GM19463 (cell line): ENCODE data around the gene RNF144B.
A peak's percentile ranks its signal among the peaks of the same experiment; 100 is the strongest.
"Not testable (repeated sequence)": the region's sequence is repeated elsewhere in the genome, so short reads cannot be mapped to it uniquely, and the experiment has no call there.

ENCODE experiments used
- ATAC-seq: cut with Tn5 transposase; IDR thresholded peaks from one replicate; pipeline ENCODE4 v1.9.1; 2021; ENCODE audit warnings: mild to moderate bottlenecking, moderate library complexity; ENCODE audit not compliant: unreplicated experiment

Gene RNF144B

DNA sequence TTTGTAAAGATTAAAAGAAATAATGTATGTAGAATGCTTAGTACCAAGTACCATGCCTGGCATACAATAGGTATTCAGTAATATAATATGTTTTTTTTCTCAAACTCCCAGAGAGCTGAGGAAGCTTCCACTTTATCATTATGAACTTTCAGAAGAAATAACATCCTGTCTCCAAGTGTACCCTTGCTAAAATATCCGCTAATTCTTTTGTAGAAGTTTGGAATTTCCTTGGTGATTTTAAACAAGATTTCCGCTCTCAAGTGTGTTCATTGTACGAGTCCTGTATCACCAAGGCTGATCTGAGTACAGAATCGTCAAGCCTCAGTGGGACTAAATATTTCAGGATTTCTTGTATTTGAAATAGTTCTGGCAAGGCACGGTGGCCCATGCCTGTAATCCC, 16.1 kb upstream of the RNF144B start:
- no peak for ATAC-seq

DNA sequence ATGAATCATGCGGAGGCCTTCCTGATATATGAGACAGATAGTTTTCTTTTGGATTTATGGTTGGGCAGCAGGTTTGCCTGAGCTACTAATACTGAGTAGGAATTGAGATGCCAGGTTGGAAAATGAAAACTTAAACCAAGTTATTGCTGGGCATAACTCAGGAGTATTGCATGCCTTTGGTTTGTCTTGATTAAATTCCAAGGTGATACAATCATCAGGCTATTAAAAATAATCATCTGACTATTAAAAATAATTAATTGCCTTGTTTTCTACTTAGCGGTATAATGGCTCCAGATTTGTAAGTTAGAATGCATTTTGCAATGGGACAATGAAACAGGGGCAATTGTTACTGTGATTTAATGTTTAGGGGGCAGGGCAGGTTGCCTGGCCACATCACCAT, 15.5 kb upstream of the RNF144B start:
- ATAC-seq: no peak

DNA sequence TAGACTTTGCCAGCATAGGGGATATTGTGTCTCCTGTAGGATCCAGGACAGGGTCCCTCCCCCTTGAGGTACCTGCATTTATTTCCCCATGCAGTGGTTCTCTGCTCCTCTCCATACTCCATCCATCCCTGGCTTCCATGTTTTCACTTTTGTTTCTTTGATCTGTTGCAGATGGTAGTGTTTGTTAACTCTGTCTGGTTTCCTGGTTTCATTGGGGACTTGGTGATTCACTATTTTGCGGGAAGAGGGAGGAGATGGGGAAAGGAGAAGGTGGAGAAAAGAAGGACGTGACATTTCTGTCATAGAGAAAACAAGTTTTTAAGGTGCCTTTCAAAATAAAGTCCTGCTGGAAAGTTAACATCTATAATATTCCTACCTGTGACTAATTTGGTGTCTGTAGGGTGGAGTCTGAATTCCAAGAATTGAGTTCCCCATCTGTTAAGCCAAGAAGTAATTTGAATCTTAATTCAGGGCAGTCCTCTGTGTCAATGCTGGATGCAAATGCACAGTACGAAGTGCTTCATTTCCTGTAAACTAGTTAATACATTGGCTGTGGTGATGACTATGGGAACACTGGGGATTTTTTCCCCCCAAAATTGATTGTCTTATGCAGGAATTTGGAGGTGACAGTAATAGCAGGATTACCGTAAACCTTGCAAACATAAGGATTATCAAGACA, 6.9 kb upstream of the RNF144B start:
- no peak for ATAC-seq

DNA sequence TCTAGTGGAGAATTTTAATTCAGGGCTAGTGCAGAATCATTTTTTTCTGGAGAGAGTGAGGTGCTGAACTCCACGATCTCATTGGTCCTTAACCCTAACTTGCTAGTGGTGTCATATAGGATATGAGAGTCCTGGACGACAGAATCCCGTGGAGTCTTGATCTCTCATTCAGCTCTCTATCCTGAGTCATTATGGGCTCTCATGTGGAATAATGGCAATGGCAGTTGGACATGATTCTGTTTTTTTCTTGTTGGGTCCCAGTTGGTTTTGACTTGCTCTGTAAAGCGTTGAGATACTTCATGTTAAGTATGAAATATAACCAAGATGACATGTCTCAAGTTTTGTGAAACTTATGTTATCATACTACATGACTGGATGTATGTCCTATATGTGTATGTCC, 6.3 kb upstream of the RNF144B start:
- no peak for ATAC-seq

DNA sequence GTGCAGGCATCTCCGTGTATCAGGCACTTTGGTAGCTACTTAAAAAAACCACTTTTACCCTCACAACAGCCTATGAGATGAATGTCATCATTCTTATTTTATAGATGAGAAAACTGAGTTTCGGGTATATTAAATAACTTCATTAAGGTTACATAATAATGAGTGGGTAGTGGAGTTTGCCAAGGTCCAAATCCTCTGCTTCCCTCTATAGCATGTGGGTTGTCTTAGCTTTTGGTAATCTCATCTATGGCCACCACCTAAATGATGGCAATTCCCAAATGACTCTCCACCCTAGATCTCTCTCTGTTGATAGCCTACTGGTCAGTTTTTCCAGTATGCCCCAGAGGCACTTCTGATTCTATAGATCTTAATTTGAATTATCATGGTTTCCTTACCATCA, 3.7 kb upstream of the RNF144B start:
- ATAC-seq: no peak

DNA sequence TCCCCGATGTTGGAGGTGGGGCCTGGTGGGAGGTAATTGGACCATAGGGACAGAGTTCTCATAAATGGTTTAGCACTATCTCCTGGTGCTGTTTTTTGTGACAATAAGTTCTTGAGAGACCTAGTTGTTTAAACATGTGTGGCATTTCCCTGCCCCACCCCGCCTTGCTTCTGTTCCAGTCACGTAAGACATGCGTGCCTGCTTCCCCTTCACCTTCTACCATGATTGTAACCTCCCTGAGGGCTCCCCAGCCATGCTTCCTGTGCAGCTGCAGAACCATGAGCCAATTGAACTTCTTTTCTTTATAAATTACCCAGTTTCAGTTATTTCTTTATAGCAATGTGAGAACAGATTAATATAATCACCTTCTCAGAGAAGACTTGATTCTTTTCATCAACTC, 2.5 kb upstream of the RNF144B start:
- ATAC-seq: no peak

DNA sequence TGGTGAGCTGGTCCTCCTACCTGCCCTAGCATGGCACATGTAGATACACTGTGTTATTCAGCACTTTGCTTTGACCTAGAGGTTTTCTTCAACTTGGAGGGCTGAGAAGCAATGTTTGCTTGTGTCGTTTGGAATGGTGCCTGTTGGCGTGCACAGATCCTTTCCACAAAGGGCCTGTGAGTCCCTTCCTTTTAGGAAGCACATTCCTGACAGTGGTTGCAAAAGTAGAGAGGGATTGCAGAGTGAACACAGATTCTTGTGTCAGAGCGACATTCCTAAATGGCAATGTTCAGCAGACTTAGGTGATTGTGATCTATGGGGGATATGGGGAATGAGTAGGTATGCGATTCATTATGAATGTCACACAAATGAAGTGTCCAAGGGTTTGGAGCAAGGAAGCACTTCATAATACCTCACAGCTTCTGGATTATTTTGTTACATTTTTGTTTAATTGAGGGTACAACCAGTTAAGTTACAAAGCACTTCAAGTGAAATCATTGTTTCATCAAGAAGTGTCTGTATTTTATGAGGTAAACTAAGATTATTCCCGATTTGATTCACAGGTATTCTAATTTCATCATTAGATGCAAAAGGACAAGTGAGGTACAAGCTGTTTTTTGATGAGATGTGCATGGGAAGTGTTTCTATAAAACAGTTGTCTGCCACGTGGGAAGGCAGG, 713 bp upstream of the RNF144B start:
- no peak for ATAC-seq

DNA sequence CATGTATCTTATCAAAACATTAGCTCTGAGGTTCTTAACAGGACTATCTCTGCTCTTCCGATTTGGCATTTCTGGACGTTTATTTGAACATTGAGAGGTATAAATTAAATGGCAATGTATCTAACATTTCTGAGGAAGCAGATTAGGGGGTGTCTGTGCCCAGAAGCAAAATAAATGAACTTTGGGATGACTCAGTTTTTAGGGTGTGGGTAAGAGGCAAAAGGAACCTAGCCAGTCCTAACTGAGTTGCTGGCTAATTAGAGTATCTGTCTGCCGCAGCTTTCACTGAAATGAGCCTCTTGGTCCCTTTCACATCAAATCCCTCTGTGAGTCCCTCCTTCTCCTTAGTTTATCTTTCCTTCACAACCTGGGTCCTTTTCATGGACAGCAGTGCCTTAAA, 1.1 kb downstream of the RNF144B start:
- ATAC-seq: no peak

DNA sequence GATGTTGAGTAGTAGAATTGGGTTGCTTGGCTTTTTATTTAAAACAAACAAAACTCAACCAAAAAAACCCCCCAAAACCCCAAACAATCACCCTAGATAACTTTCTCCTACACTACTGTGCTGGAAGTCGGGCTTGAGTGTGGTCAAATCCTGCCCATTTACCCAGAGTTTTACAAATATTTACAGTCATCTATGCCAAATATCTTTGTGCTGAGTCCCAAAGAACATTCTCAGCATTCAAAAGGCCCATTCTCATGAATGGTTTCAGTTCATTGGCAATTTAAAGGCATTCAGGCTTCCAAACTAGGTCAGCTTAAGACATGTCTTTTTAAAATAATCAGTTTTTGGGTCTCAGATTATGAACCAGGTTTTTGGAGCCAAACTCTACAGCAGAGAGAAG, 1.8 kb downstream of the RNF144B start:
- ATAC-seq: no peak

DNA sequence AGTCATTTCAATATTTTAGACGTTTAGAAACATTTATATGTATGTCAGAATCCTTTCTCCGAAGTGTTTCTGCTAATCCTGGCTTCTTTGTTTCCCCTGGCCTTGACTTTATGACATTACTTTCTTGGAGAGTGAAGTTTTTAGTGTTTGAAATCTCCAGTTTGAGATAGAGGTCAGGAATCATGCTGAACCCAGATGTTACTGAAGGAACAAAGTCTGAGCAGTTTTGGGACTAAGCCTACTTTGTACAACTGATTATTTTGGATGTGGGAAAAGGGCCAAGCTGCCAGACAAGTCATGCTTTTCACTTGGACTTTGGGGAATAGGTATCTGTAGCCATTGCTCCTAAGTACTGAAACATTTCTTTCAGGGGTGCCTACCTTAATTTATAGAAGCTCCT, 2.3 kb downstream of the RNF144B start:
- no peak for ATAC-seq

DNA sequence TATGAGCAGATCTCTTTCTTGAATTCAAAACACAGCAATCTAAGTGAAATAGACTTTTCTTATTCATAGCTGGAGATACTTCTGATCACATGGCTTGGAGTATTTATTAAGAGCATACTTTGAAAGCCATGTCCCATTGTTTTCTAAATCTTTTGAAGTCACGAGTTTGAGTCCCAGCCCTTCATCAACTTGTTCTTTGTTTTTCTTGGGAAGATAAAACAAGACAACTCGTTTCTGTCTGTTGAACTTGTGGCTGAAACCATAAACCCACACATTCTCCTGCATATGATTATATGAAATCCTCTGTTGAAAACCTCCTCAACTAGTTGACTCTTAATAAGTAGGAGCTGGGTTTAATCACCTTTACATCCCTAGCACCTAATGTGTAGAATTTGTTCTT, 3.3 kb downstream of the RNF144B start:
- no peak for ATAC-seq

DNA sequence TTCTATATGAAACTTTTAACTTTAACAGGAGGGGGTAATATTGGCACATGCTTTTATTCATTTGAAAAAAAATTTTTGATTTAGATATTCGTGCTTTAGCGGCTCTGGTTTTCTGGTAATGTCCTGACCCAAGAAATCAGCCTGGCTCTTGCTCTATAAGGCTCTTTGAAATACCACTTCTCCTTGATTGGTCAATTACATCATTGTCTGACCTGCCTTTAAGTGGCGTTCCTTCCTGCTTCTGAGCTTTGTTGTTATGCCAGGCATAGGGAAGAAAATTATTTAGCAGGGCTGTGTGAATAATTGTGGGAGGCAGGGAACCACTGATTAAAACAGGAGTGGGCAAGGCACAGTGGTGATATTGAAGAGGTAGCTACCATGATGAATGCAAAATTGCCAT, 3.9 kb downstream of the RNF144B start:
- no peak for ATAC-seq

DNA sequence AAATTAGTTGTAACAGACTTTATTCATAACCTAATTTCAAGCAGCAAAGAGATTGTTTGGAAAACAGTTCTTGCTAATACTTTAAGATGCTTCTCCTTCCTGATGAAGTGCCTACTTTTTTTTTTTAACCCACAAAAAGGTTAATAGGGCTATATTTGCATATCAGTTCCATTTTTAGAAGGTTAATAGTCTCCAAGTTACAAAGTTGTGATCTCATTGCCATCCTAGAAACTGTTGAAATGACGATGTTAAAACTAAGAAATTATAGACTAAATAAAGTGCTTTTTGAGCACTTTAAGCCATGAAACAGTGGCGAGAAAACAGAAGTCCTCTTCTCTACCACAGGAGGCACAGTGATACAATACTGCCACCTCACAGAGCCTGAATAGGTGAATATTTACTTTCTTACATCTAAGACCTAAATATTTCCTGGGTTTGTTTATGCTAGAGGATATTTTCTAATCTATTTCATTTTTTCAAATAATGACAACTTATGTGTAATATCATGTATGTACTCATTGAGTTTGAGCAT, 5.3 kb downstream of the RNF144B start:
- ATAC-seq: no peak

DNA sequence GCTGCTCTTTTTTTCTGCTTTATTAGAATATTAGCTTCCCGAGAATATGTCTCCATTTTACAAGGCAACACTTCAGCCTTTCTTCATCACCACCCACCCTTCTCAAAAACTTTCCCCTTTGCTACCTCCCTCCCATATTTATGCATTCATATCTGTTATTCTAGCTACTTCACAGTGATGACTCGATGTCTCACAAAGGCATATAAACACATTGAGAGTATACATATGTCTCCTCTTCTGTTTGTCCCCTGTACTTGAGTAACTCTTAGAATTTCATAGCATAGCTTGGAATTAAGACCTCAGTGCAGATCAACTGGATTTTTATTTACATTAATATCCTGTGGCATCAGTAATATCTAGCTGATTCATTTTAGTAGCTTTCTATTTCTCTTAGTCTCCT, 6.5 kb downstream of the RNF144B start:
- ATAC-seq: no peak

DNA sequence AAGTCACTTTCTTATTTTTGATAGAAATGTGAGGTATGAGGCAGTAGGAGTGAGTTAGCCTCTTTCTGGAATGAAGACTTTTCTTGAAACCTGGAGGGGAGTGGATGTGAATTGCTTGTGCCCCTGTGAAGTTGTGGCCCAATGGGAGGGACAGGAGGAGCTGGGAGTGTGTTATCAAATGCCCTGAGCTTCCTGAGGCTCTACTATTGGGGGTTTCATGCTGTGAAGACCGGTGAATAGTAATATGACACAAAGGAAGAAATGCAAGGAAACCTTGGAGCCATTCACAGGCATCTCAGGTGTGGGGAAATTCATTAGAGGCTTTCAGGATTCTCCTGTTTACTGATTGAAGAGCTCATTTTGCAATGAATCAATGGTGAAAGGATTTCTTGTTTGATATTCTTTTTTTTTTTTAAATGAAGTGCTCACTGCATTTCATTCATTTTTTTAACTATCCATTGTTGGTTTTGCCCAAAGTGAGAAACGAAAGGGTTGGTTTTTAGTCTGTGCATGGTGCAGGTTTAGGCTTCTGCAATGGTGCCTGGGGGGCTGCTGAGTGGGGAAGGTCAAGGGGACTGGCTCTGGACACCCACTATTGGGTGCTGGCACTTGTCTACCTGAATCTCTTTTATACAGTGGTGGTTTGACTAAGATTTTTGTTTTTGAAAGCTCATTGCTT, 8.2 kb downstream of the RNF144B start:
- ATAC-seq: no peak

DNA sequence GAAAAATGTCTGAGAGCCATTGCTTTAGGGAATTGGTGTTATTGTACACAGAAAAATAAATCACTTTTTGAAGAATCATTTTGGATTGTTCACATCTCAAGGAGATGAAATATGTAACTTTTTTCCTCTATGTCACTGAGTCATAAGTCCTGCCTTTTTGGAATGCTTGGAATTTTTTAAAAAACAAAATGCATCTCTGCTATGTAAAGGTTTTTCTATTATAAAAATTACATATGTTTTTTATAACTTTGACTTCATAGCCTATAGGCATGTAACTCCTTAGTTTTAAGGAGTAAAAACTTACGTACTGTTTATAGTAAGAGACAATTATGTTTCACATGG, 8.7 kb downstream of the RNF144B start:
- no peak for ATAC-seq

DNA sequence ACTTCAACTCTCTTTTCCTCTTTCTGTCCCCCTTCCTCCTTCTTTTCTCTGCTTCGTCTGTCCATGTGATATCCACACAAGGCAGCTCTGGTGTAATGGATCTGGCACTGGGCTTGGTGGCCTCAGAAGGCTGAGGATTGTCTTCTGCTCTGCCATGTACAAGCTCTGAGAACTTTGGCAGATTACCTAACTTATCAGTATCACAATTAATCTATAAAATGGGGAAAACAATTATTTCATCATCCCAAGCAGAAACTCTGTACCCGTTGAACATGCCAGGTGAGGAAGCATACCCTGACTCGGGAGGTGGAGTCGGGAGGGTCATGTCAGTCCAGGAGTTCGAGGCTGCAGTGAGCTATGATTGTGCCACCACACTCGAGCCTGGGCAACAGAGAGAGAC, 10.6 kb downstream of the RNF144B start:
- no peak for ATAC-seq

DNA sequence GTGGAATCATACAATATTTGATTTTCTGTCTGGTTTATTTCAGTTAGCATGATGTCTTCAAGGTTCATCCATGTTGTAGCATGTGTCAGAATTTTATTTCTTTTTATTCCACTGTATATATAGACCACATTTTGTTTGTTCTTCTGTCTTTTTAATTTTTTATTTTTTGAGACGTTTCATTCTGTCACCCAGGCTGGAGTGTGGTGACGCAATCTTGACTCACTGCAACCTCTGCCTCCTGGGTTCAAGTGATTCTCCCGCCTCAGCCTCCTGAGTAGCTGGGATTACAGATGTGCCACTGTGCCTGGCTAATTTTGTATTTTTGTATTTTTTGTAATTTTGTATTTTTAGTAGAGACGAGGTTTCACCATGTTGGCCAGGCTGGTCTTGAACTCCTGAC, 11.1 kb downstream of the RNF144B start:
- ATAC-seq: not testable (repeated sequence)

DNA sequence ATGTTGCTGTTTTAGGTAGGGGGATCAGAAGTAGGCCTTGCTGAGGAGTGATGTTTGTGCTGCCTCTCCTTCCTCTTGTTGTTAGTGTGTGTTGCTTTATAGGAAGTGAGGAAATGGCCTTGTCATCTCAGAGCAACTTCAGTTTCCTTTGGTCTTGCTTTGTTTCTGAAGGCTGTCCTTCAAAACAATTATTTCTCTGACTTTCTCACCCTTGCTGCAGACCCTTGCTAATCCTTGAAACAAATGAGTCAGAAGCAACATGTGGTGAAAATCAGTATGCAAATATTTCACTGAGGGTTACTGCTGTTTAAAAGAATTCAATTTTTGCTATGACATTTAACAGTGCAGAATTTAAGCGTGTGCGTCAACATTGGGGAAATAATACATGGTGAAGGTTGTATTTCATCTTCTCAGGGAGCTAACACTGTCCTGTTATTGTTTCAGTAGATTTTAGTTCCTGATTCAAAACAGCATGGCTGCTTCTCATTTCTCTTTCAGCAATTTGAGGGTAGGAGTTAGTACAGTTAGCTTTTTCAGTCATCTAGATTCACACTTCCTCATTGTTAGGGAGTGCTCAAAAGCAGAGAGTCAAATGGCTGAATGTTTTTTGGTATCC, 13.8 kb downstream of the RNF144B start:
- peak; percentile 82 for ATAC-seq

DNA sequence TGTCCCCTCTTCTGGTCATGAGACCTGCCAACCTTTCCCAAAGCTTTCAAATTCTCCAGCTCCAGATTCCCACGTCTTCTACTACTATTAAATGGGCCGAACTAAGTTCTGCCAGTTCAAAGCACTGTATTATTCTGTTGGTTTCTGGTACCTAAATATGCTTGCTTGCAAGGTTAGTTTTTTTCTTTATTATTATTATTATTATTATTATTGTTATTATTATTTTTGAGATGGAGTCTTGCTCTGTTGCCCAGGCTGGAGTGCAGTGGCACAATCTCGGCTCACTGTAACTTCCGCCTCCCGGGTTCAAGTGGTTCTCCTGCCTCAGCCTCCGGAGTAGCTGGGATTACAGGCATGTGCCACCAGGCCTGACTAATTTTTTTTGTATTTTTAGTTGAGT, 17.8 kb downstream of the RNF144B start:
- ATAC-seq: not testable (repeated sequence)

DNA sequence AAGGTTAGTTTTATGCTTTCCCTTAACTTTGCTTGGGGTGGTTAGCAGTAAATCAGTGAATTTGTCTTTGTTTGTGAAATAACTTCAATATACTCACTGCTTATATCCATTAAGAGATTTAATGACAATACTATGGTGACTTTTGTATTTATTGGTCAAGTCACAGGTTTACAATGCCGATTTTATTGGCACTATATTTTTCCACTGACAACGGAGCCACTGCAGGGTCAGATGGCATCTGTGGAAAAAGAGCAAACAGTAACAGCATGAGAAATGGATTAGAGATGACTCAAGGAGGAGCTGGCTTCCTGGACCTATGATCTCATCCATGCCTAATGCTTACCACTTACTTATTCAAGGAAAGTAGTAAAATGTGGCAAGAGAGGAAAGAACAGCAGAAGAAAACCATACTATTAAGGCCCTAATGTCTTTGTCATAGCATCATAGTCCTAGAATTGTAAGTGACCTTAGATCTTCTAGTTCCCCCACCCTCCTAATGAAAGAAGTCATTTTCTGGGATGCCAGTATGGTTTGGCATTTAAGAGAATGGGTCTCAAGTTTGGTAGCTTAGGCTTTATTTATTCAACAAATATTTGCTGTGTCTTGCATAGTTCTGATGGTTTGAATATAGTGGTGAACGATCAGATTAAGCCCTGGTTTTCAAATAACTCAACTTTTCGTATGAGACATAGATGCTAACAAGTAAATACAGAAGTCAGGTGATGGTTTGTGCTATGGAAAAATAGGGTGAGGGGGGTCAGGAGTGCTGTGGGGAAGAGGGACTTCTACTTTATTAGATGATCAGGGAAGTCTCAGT, 18.5 kb downstream of the RNF144B start:
- ATAC-seq: no peak
